GM23338 (cell line): ENCODE measurements around the gene DOCK2. TPM values are rescaled to one million over a fixed set of nuclear protein-coding genes. Genes with fewer than 3 reads are reported as not detected.

Experiments used
- ATAC-seq: fragments of 200-7000 bp; cut with Tn5 transposase; 3 replicates; pipeline ENCODE4 v1.9.1; 2020
- DNase-seq: peaks from one replicate; pipeline ENCODE4 v3.0.0-alpha.2; 2015; ENCODE audit warnings: low spot score
- H2AFZ ChIP-seq: fragments of 200-600 bp; sonication (generic); 2 replicates; pipeline ENCODE4 v1.8.0; 2016; ENCODE audit warnings: antibody characterized with exemption, mild to moderate bottlenecking, moderate library complexity
- H3F3A ChIP-seq: fragments of 200-600 bp; sonication (generic); replicated peaks from 2 replicates; pipeline ENCODE4 v1.8.0; 2017; ENCODE audit warnings: antibody characterized with exemption, mixed run types, low read depth
- H3K27ac ChIP-seq: fragments of 200-600 bp; sonication (generic); 2 replicates; pipeline ENCODE4 v1.6.1; 2016; ENCODE audit warnings: low read depth
- H3K27me3 ChIP-seq: fragments of 200-600 bp; sonication (generic); 2 replicates; pipeline ENCODE4 v1.8.0; 2016; ENCODE audit warnings: mild to moderate bottlenecking, mixed run types, moderate library complexity; ENCODE audit not compliant: insufficient read depth
- H3K36me3 ChIP-seq: fragments of 200-600 bp; sonication (generic); 2 replicates; pipeline ENCODE4 v1.8.0; 2016; ENCODE audit warnings: mild to moderate bottlenecking; ENCODE audit not compliant: insufficient read depth
- H3K4me1 ChIP-seq: fragments of 200-600 bp; sonication (generic); 2 replicates; pipeline ENCODE4 v1.8.0; 2016; ENCODE audit warnings: mild to moderate bottlenecking, moderate library complexity; ENCODE audit not compliant: insufficient read depth
- H3K4me2 ChIP-seq: fragments of 200-600 bp; sonication (generic); 2 replicates; pipeline ENCODE4 v1.7.1; 2017; ENCODE audit warnings: mixed run types
- H3K4me3 ChIP-seq: fragments of 200-600 bp; sonication (generic); 2 replicates; pipeline ENCODE4 v1.6.1; 2016; ENCODE audit warnings: mixed run types
- H3K79me2 ChIP-seq: fragments of 200-600 bp; sonication (generic); replicated peaks from 2 replicates; pipeline ENCODE4 v1.8.0; 2017; ENCODE audit warnings: mild to moderate bottlenecking; ENCODE audit not compliant: insufficient read depth
- H3K9me2 ChIP-seq: fragments of 200-600 bp; sonication (generic); 2 replicates; pipeline ENCODE4 v1.8.0; 2017; ENCODE audit not compliant: insufficient read depth
- H4K20me1 ChIP-seq: fragments of 200-600 bp; sonication (generic); replicated peaks from 2 replicates; pipeline ENCODE4 v1.8.0; 2017; ENCODE audit warnings: mild to moderate bottlenecking; ENCODE audit not compliant: insufficient read depth
- H3K27ac Mint-ChIP-seq: 2 replicates; pipeline ENCODE4 v1.8.0; 2020; ENCODE audit warnings: inconsistent platforms, mild to moderate bottlenecking, moderate library complexity, mixed read lengths
- H3K27me3 Mint-ChIP-seq: 3 replicates; pipeline ENCODE4 v1.8.0; 2022; ENCODE audit warnings: low read depth, mild to moderate bottlenecking, moderate library complexity, mixed read lengths, inconsistent platforms; ENCODE audit not compliant: insufficient read depth, poor library complexity
- H3K36me3 Mint-ChIP-seq: 3 replicates; pipeline ENCODE4 v1.8.0; 2021; ENCODE audit warnings: low read depth, mild to moderate bottlenecking, inconsistent platforms, moderate library complexity, mixed read lengths
- H3K4me1 Mint-ChIP-seq: 3 replicates; pipeline ENCODE4 v1.8.0; 2020; ENCODE audit warnings: mild to moderate bottlenecking, inconsistent platforms, mixed read lengths
- H3K4me3 Mint-ChIP-seq: 3 replicates; pipeline ENCODE4 v1.8.0; 2021; ENCODE audit warnings: moderate library complexity, mild to moderate bottlenecking, inconsistent platforms, mixed read lengths
- H3K9me3 Mint-ChIP-seq: 3 replicates; pipeline ENCODE4 v1.8.0; 2020; ENCODE audit warnings: moderate library complexity, mild to moderate bottlenecking, inconsistent platforms, mixed read lengths
- CTCF ChIP-seq, 2 experiments: fragments of 200-600 bp in 1 of 2; sonication (generic) in 1 of 2; conservative IDR thresholded peaks; 2 replicates each; pipeline versions ENCODE4 v1.5.1 to v1.6.1; 2016 to 2017; ENCODE audit warnings: antibody characterized with exemption in 2 of 2, low read depth in 2 of 2, mild to moderate bottlenecking in 2 of 2, moderate library complexity in 1 of 2
- ETS1 ChIP-seq: IDR thresholded peaks from 2 replicates; pipeline ENCODE4 v1.6.1; 2016; ENCODE audit warnings: antibody characterized with exemption
- EZH2 ChIP-seq: fragments of 200-600 bp; sonication (generic); IDR thresholded peaks from one replicate; pipeline ENCODE4 v1.8.0; 2017; ENCODE audit warnings: antibody characterized with exemption, mild to moderate bottlenecking, low read depth; ENCODE audit not compliant: unreplicated experiment
- EZH2phosphoT487 ChIP-seq: fragments of 200-600 bp; sonication (generic); IDR thresholded peaks from one replicate; pipeline ENCODE4 v1.8.1; 2018; ENCODE audit warnings: antibody characterized with exemption; ENCODE audit not compliant: unreplicated experiment
- NANOG ChIP-seq: IDR thresholded peaks from 2 replicates; pipeline ENCODE4 v1.6.1; 2016; ENCODE audit warnings: antibody characterized with exemption, borderline replicate concordance
- REST ChIP-seq: IDR thresholded peaks from one replicate; pipeline ENCODE4 v1.6.1; 2018; ENCODE audit warnings: antibody characterized with exemption; ENCODE audit not compliant: unreplicated experiment
- ZNF114 ChIP-seq: fragments of 250-450 bp; sonication (Bioruptor Pico); IDR thresholded peaks from 2 replicates; pipeline ENCODE4 v1.5.0; 2020; ENCODE audit warnings: mild to moderate bottlenecking, moderate library complexity
- ZNF331 ChIP-seq: fragments of 250-450 bp; sonication (Bioruptor Pico); IDR thresholded peaks from 2 replicates; pipeline ENCODE4 v1.5.0; 2020; ENCODE audit warnings: low read depth, mild to moderate bottlenecking, moderate library complexity
- ZNF462 ChIP-seq: fragments of 250-450 bp; sonication (Bioruptor Pico); IDR thresholded peaks from 2 replicates; pipeline ENCODE4 v1.5.0; 2020; ENCODE audit warnings: mild to moderate bottlenecking, moderate library complexity
- polyA plus RNA-seq: library from polyadenylated mRNA; unstranded; fragments of >200 nt; fragmentation: Nextera tagmentation; extraction: Ambion mirVana; gene quantifications from 2 replicates; pipeline ENCODE4 v1.2.1, GENCODE V29; 2016
- total RNA-seq: library from RNA; depleted of rRNA; stranded (reverse); fragments of >200 nt; shearing (Covaris generic); gene quantifications from 2 replicates; pipeline ENCODE4 v1.2.3, GENCODE V29; 2014

DOCK2 gene
- total and polyA plus RNA-seq, 2 experiments from 2014 or later: 3.7 to 9.4 TPM

- no peak overlapping the region for H3K27ac ChIP-seq
- TF ChIP-seq ZNF114 (CRISPR knock-in tag) (no peak), NANOG (no peak), ZNF462 (CRISPR knock-in tag) (no peak), ETS1 (no peak), EZH2phosphoT487 (no peak), ZNF331 (CRISPR knock-in tag) (no peak), CTCF (conservative IDR thresholded peaks at IDR 0.05; ENCODE audit: low read depth in 2 of 2) (no peak), REST (no peak), EZH2 (no peak)
- no peaks in the 10 kb centered on the region for H3K36me3 ChIP-seq
- no peak overlapping the region for H3K4me2 ChIP-seq
- no peak overlapping the region for H3K27ac Mint-ChIP-seq
- no peaks in the 10 kb centered on the region for H3K9me2 ChIP-seq
- H3K4me1 Mint-ChIP-seq: peaks cover 23% of the 10 kb centered on the region
- H3K4me3 Mint-ChIP-seq: no peak overlapping the region
- H3K27me3 Mint-ChIP-seq: peaks cover 2% of the 10 kb centered on the region
- H3K27me3 ChIP-seq: no peaks in the 10 kb centered on the region
- H3K4me1 ChIP-seq: peaks cover 9% of the 10 kb centered on the region
- H3K36me3 Mint-ChIP-seq: no peaks in the 10 kb centered on the region
- DNase-seq (no peak), ATAC-seq (no peak)
- H2AFZ ChIP-seq: no peak overlapping the region
- H3F3A ChIP-seq: no peaks in the 10 kb centered on the region
- H3K9me3 Mint-ChIP-seq: no peaks in the 10 kb centered on the region
- H4K20me1 ChIP-seq: no peaks in the 10 kb centered on the region
- H3K79me2 ChIP-seq: no peaks in the 10 kb centered on the region
- H3K4me3 ChIP-seq: no peak overlapping the region
These were observed 306.0 kb downstream of the DOCK2 start for GRCh38 chr5:169943026-169943425.
